ENCODE results near the gene BCOR. TPM values are rescaled to one million over a fixed set of nuclear protein-coding genes. Genes with fewer than 3 reads are reported as not detected.

The BCOR gene
- total RNA-seq, 2 donors from 2014 or later: 22.8 to 23.7 TPM

DNA sequence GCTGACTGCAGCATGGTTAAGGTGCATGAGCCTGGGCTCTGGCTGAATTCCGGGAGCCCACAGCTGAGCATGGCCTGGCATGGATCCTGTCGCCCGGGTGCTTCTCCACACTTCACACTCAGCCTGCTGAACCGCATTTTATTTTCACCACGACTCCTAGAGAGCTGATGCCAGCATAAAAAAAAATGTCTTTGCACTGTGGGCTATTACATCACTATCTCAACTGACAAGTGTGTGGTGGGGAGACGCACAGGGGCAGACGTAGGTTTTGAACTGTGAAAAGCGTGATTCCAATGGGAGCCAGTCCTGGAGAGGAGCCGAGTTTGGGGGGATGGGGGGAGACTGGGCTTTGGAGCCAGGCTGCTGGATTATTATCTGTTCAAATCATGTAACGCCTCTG is 36.8 kb downstream of the BCOR start:
- no peak for DNase-seq (ENCODE audit: low spot score)
- intact Hi-C loops (cut with DNase I): no loop called here

DNA sequence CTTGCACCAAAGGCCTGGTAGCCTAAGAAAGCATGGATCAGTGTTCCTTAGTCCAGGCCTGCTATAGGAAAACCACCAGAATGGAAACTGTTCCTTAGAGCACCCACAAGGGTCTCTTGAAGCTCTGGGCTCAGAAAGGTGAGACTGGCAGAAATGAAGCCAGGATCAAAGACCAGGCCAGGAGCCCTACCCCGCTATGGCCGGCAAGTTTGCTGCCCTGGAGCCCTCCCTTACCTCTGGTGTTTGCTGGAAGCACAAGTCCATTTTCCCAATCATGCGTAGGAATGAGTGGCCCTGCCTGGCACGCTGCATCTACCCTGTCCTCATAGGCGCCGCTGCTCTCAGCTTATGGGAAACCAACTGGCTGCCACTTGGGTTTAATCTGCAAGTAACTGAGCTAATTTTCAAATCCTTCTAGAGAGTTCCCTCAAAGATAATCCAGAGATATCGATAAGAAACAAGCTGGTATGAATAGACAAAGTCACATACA is 37.4 kb downstream of the BCOR start:
- intact Hi-C loops (cut with DNase I): no loop called here
- DNase-seq (ENCODE audit: low spot score): no peak

DNA sequence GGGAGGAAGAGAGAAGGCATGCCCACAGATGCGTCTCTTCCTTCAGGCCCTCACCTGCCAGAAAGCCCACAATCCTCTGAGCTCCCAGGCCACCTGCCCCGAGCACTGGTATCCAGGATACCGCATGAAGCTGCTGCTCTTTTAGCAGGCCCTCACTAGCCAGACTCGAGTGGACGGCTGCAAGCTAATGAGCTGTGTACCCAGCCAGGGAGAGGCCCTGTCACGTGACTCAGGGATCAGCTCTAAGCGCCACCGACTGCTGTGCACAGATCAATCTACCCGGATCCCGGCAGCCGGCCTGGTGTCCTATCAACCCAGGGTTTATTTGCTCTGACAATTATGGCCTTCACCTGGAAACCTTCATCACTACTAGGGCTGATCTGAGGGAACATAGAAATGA is 39.0 kb downstream of the BCOR start:
- intact Hi-C loops (cut with DNase I): no loop called here
- DNase-seq (ENCODE audit: low spot score): no peak

DNA sequence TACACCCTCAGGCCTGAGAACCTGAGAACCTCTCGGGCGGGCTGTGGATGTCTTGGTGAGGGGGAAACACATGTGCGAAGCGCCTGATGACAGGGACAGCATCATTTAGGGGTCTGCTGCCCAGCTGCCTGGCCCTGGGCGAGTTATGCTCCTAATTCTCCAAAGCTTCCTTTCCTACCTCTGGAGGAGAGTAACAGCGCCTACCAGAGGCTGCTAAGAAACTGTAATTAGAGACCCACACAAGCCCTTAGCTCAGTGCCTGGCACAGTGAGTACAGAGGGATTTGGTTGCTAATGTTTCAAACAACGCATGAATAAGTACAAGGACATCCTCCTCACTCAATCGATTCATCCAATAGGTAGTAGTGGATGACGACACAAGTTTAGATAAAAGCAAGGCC is 40.4 kb downstream of the BCOR start:
- no peak for DNase-seq (ENCODE audit: low spot score)
- intact Hi-C loops (cut with DNase I): no loop called here

DNA sequence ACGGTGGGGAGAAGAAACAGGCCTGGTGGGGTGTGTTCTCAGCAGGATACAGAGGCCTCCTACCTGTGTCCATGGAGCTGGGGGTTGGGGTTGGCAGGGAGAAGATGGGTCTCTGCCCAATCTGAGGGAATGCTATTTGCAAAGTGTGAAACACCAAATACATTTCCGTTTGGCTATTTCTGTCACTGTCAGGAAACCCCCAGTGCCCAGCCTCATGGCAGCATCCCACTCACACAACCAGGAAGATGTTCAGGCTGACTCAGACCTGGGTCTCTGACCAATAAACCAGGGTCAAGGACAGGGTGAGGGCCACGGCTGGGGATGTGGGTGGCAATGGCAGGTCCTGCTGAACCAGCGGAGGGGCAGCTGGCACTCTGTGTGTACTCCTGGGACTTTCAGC is 41.3 kb downstream of the BCOR start:
- intact Hi-C loops (cut with DNase I): no loop called here
- DNase-seq (ENCODE audit: low spot score): no peak

DNA sequence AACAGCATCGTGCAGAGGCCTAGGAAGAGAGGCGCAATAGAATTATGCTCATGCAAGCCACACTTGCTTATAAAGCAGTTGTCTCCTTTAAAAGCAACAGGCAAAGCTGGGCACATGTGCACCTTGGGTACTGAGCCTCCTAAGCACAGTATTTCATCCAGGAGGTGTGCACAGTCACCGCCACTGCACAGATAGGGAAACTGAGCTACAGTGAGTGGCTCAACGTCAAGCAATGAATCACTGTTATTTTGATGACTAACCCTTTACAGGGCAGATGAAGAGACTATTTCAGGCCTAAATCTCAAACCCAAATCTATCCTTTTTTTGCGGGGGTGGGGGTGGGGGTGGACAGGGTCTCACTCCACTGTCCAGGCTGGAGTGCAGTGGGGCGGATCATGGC is 42.3 kb downstream of the BCOR start:
- DNase-seq (ENCODE audit: low spot score): no peak
- intact Hi-C loops (cut with DNase I): no loop called here

DNA sequence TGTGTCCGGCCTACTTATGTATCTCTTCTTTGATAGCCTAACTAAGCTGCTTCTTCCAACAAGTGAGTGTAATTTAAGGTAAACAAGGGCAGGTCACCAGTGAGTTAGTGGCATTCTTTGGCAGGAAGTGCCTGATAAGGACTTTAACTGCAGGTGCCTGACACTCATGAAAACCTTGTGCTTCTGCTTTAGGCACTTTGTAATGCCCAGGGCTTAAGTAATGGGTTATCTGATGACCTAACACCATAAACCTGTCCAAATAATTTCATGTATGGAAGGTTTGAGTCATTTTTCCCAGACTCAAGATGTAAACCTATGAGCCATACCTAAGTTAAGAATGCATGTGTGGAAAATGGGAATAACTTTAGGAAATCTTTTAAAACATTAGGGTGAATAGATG is 43.0 kb downstream of the BCOR start:
- DNase-seq (ENCODE audit: low spot score): no peak
- intact Hi-C loops (cut with DNase I): no loop called here

DNA sequence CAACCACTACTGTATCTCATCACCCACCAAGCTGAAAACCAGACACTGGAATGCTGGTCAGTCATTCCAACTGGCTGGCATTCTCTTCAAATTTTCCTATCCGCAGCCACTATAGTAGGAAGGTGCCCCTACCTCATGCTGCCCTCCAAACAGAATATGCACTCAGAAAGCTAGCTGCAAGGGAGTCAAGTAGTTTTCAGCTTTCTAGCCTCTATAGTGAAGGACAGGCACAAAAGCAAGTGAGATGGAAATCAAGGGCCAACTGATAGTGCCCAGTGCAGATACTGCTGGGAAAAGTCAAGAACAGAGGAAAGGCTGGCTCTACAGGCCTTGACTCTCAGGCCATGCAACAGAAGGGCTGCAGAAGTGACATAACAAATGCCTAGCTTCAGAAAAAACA is 47.2 kb downstream of the BCOR start:
- intact Hi-C loops (cut with DNase I): no loop called here
- DNase-seq (ENCODE audit: low spot score): no peak

DNA sequence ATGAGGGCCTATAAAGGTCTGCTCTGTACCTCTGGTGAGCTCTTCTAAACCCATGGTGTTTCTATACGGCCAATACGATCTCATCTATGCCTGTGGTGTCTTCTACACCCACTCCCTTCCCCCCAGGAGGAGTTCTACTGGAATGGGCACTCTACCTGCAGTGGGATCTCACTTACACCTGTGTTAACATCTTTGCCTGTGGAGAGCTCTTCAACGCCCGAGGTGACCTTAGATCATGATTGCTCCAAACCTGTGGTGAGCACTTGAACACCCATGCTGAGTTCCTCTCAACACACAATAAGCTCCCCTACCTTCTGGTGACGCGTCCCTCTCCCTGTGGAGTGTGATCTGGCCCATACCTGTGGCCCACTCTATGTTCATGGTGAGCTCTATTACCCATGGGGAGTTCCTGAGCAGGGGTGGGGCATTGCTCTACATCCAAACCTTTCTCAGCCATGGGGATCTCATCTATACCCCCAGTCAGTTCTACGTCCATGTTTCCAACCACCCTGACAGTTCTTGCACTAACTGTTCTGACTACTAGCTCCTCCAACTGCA is 48.6 kb downstream of the BCOR start:
- DNase-seq (ENCODE audit: low spot score): no peak
- intact Hi-C loops (cut with DNase I): no loop called here

DNA sequence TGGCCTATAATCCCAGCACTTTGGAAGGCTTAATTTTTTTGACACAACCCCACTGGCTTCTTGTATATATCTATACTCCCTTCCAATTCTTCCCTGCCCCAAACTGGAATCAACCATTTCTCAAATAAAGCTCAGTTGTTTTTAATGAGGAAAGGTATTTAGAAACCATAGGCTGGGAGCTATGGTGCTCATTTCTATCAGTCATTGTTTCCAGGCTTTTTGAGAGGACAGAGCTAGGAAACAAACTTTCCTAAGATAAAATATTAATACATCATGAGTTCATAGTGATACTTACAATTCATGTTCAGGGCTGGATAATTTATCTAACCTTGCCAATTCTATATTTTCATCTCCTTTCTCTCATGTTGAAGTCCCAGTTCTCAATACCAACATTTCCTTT is 50.3 kb downstream of the BCOR start:
- intact Hi-C loops (cut with DNase I): no loop called here
- no peak for DNase-seq (ENCODE audit: low spot score)

DNA sequence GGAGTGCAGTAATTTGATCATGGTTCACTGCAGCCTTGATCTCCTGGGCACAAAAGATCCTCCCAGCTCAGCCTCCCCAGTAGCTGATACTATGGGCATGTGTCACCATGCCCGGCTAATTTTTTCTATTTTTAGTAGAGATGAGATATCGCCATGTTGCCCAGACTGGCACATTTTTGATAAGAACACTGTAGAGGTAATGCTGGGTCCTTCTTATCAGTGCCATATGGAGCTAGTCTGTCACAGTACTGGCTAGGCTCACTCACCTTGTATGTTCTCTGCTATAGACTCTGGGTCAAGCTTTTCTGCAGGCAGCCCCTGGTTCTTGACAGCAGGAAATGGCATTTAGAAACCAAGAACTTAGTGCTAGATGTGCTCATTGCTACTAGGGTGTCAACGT is 53.9 kb downstream of the BCOR start:
- intact Hi-C loops (cut with DNase I): no loop called here
- no peak for DNase-seq (ENCODE audit: low spot score)

DNA sequence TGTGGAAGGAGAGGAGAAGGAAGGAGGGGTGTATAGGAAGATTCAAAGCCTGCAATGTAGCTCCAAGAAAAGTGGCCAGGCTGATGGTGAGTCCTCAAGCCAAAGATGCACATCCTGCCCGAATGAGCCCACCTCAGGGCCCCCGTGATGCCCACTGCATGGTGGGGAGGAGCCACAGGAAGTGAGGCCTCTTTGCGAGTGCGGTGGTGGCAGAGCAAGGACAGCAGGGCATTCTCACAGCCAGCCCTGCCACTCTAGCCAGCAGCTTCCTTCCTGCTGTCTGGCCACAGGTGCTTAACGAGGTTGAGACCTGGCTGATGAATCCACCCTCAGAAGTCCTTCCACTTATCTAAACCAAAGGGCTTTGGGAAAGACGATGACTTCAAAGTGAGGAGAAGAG is 55.8 kb downstream of the BCOR start:
- intact Hi-C loops (cut with DNase I): no loop called here
- DNase-seq (ENCODE audit: low spot score): no peak

DNA sequence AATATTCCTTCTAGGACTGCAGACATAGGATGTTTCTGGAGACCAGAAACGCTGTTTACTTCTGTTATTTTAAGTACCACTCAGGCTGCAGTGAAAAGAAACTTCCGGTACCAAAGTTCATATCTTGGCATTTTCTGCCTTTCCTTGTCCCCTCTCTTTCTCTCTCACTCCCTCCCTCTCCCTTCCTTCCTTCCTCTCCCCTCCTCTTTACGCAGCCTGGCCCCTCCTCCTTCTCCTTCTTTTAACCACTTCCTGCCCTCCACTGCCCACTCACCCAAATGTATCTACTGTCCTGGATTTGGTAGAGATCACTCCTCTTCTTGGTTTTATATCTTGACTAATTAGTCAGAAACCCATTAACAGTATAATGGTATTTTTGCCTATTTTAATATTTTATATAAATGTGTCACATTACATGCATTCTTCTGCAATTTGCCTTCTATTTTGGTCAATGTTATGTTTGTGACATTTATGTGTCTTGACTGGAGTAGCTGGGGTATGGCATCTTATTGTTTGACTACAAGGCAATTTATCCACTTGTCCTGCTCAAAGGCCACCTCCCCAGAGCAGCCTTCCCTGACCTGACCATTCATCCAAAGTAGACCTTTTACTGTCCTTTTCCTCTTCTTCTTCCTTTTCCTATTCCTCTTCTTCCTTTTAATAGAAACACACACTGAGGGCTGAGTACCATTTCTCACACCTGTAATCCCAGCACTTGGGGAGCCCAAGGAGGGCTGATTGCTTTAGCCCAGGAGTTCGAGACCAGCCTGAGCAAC is 56.9 kb downstream of the BCOR start:
- no peak for DNase-seq (ENCODE audit: low spot score)

DNA sequence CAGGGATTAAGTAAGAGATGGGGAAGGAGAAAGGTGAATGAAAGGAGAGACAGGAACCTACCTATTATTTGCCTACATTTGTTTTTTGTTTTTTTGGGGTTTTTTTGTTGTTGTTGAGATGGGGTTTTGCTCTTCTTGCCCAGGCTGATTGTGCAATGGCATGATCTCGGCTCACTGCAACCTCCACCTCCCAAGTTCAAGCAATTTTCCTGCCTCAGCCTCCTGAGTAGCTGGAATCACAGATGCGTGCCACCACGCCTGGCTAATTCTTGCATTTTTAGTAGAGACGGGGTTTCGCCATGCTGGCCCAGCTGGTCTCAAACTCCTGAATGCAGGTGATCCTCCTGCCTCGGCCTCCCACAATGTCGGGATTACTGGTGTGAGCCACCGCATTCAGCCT is 57.9 kb downstream of the BCOR start:
- intact Hi-C loops (cut with DNase I): no loop called here
- no peak for DNase-seq (ENCODE audit: low spot score)

More for the DNA sequence above, 56.9 kb downstream of the BCOR start:
- intact Hi-C loops (cut with DNase I): no loop called here

DNA sequence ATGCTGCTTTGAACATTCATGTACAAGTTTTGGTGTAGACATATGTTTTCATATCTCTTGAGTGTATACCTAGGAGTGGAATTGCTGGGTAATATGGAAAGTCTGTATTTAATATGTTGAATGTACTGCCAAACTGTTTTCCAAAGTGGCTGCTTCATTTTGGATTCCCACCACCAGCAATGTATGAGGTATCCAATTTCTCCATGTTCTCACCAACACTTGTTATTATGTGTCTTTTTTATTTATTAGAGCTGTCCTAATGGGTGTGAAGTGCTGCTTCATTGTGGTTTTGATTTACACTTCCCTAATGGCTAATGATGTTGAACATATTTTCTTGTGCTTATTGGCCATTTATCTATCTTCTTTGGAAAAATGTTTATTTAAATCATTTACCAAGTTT is 60.4 kb downstream of the BCOR start:
- DNase-seq (ENCODE audit: low spot score): no peak
- intact Hi-C loops (cut with DNase I): no loop called here

DNA sequence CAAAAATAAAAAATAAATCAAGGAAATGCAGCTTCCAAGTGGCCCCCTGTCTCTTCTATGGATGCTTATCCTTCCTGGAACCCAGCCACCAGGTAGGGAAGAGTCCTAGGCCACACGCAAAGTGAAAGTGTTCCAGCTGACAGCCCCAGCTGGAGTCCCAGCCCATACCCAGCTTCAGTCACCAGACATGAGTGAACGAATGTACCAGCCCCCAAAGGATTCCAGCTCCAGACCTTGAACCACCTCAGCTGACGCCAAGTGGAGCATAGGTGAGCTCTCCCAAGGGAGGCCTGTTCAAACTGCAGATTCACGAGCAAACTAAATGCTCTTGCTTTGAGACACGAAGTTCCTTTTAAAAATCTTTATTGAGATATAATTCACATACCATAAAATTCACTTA is 62.0 kb downstream of the BCOR start:
- intact Hi-C loops (cut with DNase I): no loop called here
- DNase-seq (ENCODE audit: low spot score): no peak

DNA sequence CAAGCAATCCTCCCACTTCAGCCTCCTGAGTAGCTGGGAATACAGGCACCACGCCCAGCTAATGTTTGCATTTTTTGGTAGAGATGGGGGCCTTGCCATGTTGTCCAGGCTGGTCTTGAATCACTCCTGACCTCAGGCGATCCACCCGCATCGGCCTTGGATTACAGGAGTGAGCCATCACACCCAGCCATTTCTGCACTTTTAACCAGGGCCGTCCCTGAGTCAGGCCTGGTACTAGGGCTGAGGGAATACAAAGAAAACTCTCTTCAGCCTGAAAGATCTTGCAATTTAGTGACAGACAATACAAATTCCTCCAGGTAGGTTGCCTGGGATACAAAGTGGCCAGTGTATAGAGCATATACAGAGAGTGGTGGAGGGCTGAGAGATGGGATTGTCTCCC is 65.8 kb downstream of the BCOR start:
- no peak for DNase-seq (ENCODE audit: low spot score)
- intact Hi-C loops (cut with DNase I): no loop called here

DNA sequence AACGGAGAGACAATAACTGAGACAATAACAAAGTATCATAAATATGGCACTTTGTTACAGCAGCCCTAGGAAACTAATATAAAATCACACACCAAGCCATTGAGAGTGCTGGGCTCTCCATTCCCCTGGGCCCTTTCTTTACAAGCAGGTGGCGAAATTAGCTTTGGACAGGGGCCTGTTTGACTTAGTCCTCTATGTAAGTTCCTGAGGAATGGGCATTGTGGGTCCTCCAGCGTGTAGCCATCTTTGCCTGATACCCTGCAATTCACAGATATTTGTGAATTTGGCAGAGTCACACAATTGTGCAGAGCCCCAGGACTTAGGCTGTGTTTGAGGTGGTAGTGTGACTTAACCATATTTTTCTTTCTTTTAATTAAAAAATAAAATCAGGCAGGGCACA is 67.6 kb downstream of the BCOR start:
- intact Hi-C loops (cut with DNase I): no loop called here
- DNase-seq (ENCODE audit: low spot score): no peak

DNA sequence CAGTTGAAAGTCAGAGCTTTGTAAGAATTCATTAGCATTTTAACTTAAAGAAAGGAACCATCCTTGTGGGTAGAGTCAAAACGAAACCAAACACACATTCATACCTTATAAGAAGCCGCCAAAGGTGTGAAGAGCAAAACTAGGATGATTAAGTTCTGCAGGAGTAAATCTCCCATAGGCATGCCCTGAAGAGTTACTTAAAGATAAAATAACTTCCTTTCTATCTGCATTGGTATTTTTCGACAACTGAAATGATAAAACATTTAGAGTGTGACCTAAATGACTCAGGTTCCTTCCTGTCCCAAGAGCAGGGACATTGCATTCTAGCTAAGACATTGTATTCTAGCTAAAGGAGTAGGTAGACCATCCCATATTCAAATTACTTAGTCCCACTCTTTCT is 75.3 kb downstream of the BCOR start:
- DNase-seq (ENCODE audit: low spot score): no peak
- intact Hi-C loops (cut with DNase I): no loop called here

DNA sequence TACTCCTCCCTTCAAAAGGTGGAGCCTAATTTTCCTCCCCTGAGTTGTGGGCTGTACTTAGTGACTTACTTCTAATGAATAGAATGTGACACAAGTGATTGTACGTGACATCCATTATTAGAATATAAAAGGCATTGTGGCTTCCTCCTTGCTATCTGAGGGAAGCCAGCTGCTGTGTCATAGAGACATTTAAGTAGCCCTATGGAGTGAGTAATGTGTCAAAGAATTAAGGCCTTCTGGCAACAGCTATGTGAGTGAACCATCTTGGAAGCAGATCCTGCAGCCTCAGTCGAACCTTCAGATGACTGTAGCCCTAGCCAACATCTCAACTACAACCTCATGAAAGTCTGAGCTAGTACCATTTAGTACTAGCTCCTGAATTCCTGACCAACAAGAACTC is 76.1 kb downstream of the BCOR start:
- DNase-seq (ENCODE audit: low spot score): no peak
- intact Hi-C loops (cut with DNase I): no loop called here

DNA sequence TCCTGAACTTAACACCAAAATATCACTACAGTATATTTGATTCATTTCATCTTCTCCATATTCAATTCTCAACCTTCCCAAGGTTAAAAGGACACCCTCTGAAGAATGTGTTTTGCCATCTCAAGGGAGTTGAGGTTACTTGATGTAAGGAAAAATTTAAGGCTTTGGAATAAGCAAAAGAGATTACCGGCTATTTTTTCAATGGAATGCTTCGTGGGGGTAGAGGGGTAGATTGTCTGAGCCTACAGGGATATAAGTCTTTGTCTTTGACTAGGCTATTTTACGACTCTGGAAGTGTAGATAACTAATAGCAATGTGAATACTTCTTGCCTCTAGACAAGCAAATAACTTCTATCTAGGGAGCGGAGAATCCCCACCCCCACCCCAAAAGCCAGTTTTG is 78.2 kb downstream of the BCOR start:
- intact Hi-C loops (cut with DNase I): loop anchor here in 1 of 2 donors (10.0 kb wide), 2 partner anchors 135 to 295 kb away; no protein-coding TSS in a partner anchor
- no peak for DNase-seq (ENCODE audit: low spot score)

Measured in posterior vena cava (tissue), 2 donors.